H1 (cell line): Measurements from ENCODE around the gene C15orf62. TPM values are rescaled to one million over a fixed set of nuclear protein-coding genes. Genes with fewer than 3 reads are reported as not detected.

Experiments used
- ASH2L ChIP-seq: fragments of 200-600, 300-600 bp; sonication (generic); IDR thresholded peaks from one replicate; pipeline ENCODE4 v1.7.1; 2017; ENCODE audit warnings: low read length
- CHD1 ChIP-seq: IDR thresholded peaks from 2 replicates; pipeline ENCODE4 v1.6.1; 2012; ENCODE audit warnings: low read depth, low read length, improper control_type of control experiment
- CTBP2 ChIP-seq: IDR thresholded peaks from 2 replicates; pipeline ENCODE4 v1.7.0; 2011; ENCODE audit warnings: borderline replicate concordance, mild to moderate bottlenecking, moderate library complexity, mixed read lengths, low read length; ENCODE audit not compliant: insufficient read depth, insufficient read length
- EP300 ChIP-seq, 2 experiments: IDR thresholded peaks; 1 replicate in 1 of 2; 2 replicates in 1 of 2; pipeline ENCODE4 v1.6.1; 2011 to 2012; ENCODE audit warnings: low read depth in 2 of 2, low read length in 2 of 2, mild to moderate bottlenecking in 2 of 2, borderline replicate concordance in 1 of 2, inconsistent platforms in 1 of 2, moderate library complexity in 1 of 2
- EZH2 ChIP-seq: fragments of 200-600 bp; sonication (generic); IDR thresholded peaks from 2 replicates; pipeline ENCODE4 v1.7.1; 2012; ENCODE audit warnings: low read depth, mild to moderate bottlenecking, moderate library complexity, low read length, inconsistent platforms; ENCODE audit not compliant: severe bottlenecking
- FOSL1 ChIP-seq: IDR thresholded peaks from 2 replicates; pipeline ENCODE4 v1.6.1; 2011; ENCODE audit warnings: mild to moderate bottlenecking, low read depth, low read length, moderate library complexity; ENCODE audit not compliant: insufficient read depth
- JUN ChIP-seq: IDR thresholded peaks from 2 replicates; pipeline ENCODE4 v1.6.1; 2011; ENCODE audit warnings: low read depth, mild to moderate bottlenecking, improper control_type of control experiment, low read length
- KDM1A ChIP-seq: fragments of 200-600, 300-600 bp; sonication (generic); IDR thresholded peaks from 2 replicates; pipeline ENCODE4 v1.7.1; 2016; ENCODE audit warnings: mild to moderate bottlenecking, low read length, borderline replicate concordance
- NANOG ChIP-seq: IDR thresholded peaks from 2 replicates; pipeline ENCODE4 v1.6.1; 2011; ENCODE audit warnings: low read length, low read depth, mild to moderate bottlenecking, inconsistent platforms; ENCODE audit not compliant: insufficient read depth, poor library complexity, severe bottlenecking
- RAD21 ChIP-seq, 2 experiments: IDR thresholded peaks in 1 of 2; conservative IDR thresholded peaks in 1 of 2; 2 replicates each; pipeline ENCODE4 v1.6.1; 2011; ENCODE audit warnings: low read depth in 2 of 2, low read length in 2 of 2, improper control_type of control experiment in 1 of 2, inconsistent platforms in 1 of 2, mild to moderate bottlenecking in 1 of 2, moderate library complexity in 1 of 2
- RNF2 ChIP-seq: fragments of 200-900, 300-1000 bp; sonication (generic); IDR thresholded peaks from 2 replicates; pipeline ENCODE4 v1.7.1; 2016; ENCODE audit warnings: borderline replicate concordance, low read depth, mild to moderate bottlenecking, antibody characterized with exemption, low read length; ENCODE audit not compliant: poor library complexity, severe bottlenecking; ENCODE audit errors: missing control alignments
- SIN3A ChIP-seq, 2 experiments: IDR thresholded peaks in 1 of 2; conservative IDR thresholded peaks in 1 of 2; 2 replicates each; pipeline ENCODE4 v1.6.1; 2011 to 2012; ENCODE audit warnings: low read length in 2 of 2, improper control_type of control experiment in 1 of 2, low read depth in 1 of 2, mild to moderate bottlenecking in 1 of 2
- SP1 ChIP-seq: IDR thresholded peaks from 2 replicates; pipeline ENCODE4 v1.6.1; 2011; ENCODE audit warnings: low read depth, low read length
- SRF ChIP-seq: IDR thresholded peaks from 2 replicates; pipeline ENCODE4 v1.6.1; 2011; ENCODE audit warnings: mild to moderate bottlenecking, low read depth, low read length, moderate library complexity
- YY1 ChIP-seq: IDR thresholded peaks from 2 replicates; pipeline ENCODE4 v1.6.1; 2011; ENCODE audit warnings: low read depth, mild to moderate bottlenecking, low read length
- polyA plus RNA-seq, 7 experiments: library from polyadenylated mRNA; depleted of rRNA in 3 of 7; stranded (reverse) in 5 of 7; unstranded in 2 of 7; fragments of >200 nt in 5 of 7; fragments of 200-250 nt in 2 of 7; gene quantifications; 1 replicate in 5 of 7; 2 replicates in 1 of 7; 4 replicates in 1 of 7; pipeline versions ENCODE4 v1.2.1 to v1.2.3, GENCODE V29; 2011 to 2013; ENCODE audit warnings: missing spikeins in 2 of 7, mixed read lengths in 2 of 7
- total RNA-seq: library from RNA; stranded (reverse); fragmentation: NEBNext Ultra II Directional; extraction: Animal tissue kit (Norgen Biotek cat#: 25700); gene quantifications from 2 replicates; pipeline ENCODE4 v1.2.1, GENCODE V29; 2021
- TF ChIP-seq, protein P1 (sequence below): IDR thresholded peaks from 2 replicates; pipeline ENCODE4 v1.6.1; 2012; ENCODE audit warnings: low read length, inconsistent platforms
- TF ChIP-seq, protein P2 (sequence below), 3 experiments: IDR thresholded peaks; 1 replicate in 2 of 3; 2 replicates in 1 of 3; pipeline versions ENCODE4 v1.5.1 to v1.6.1; 2011; ENCODE audit warnings: low read length in 3 of 3, mild to moderate bottlenecking in 3 of 3, inconsistent platforms in 2 of 3, low read depth in 1 of 3, moderate library complexity in 1 of 3; ENCODE audit not compliant: insufficient read depth in 1 of 3; ENCODE audit errors: control extremely low read depth in 1 of 3

Gene C15orf62
- total and polyA plus RNA-seq, 2 of the 8 experiments (the other 6 are each of a cell fraction or from before 2014, with no cell fraction given), result 0.06 to 0.56 TPM

- no peak for TF ChIP-seq RAD21 (IDR thresholded peaks at IDR 0.05 in 1 of 2, conservative IDR thresholded peaks at IDR 0.05 in 1 of 2; ENCODE audit: low read depth in 2 of 2, low read length in 2 of 2)
- no peak for TF ChIP-seq CTBP2
- TF ChIP-seq SIN3A (conservative IDR thresholded peaks at IDR 0.05 in 1 of 2, IDR thresholded peaks at IDR 0.05 in 1 of 2; ENCODE audit: low read depth in 1 of 2, low read length in 2 of 2), result peak in 1 of 2 experiments; percentile 91; a peak in 2 of 4 replicates
- TF ChIP-seq FOSL1, result no peak
- no peak for TF ChIP-seq EZH2
- TF ChIP-seq NANOG, result no peak
- TF ChIP-seq, protein P1, sequence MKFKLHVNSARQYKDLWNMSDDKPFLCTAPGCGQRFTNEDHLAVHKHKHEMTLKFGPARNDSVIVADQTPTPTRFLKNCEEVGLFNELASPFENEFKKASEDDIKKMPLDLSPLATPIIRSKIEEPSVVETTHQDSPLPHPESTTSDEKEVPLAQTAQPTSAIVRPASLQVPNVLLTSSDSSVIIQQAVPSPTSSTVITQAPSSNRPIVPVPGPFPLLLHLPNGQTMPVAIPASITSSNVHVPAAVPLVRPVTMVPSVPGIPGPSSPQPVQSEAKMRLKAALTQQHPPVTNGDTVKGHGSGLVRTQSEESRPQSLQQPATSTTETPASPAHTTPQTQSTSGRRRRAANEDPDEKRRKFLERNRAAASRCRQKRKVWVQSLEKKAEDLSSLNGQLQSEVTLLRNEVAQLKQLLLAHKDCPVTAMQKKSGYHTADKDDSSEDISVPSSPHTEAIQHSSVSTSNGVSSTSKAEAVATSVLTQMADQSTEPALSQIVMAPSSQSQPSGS, result no peak
- TF ChIP-seq RNF2, result no peak
- TF ChIP-seq YY1, result peak; percentile 61
- TF ChIP-seq SP1, result no peak
- TF ChIP-seq ASH2L, result peak; percentile 81
- TF ChIP-seq KDM1A, result no peak
- TF ChIP-seq, protein P2, sequence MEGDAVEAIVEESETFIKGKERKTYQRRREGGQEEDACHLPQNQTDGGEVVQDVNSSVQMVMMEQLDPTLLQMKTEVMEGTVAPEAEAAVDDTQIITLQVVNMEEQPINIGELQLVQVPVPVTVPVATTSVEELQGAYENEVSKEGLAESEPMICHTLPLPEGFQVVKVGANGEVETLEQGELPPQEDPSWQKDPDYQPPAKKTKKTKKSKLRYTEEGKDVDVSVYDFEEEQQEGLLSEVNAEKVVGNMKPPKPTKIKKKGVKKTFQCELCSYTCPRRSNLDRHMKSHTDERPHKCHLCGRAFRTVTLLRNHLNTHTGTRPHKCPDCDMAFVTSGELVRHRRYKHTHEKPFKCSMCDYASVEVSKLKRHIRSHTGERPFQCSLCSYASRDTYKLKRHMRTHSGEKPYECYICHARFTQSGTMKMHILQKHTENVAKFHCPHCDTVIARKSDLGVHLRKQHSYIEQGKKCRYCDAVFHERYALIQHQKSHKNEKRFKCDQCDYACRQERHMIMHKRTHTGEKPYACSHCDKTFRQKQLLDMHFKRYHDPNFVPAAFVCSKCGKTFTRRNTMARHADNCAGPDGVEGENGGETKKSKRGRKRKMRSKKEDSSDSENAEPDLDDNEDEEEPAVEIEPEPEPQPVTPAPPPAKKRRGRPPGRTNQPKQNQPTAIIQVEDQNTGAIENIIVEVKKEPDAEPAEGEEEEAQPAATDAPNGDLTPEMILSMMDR (IDR thresholded peaks at IDR 0.05; ENCODE audit: control extremely low read depth in 1 of 3, insufficient read depth in 1 of 3, low read depth in 1 of 3, low read length in 3 of 3), result peak in 1 of 3 experiments; percentile 9; a peak in 1 of 4 replicates
- no peak for TF ChIP-seq EP300 (IDR thresholded peaks at IDR 0.05; ENCODE audit: borderline replicate concordance in 1 of 2, low read depth in 2 of 2, low read length in 2 of 2)
- no peak for TF ChIP-seq SRF
- TF ChIP-seq JUN, result no peak
- TF ChIP-seq CHD1, result no peak
Observed at GRCh38 chr15:40807028-40807887, 37.5 kb downstream of the C15orf62 start, which contains the start of the genes DNAJC17 and ZFYVE19 (continued).
